ENCODE data around the gene SUPT5H.

- TF ChIP-seq CTCF (IDR thresholded peaks at IDR 0.05) (no peak), POLR2A (IDR thresholded peaks at IDR 0.05) (no peak)
Observed at GRCh38 chr19:39494661-39495060, 49.3 kb downstream of the SUPT5H start.
